ENCODE results near the gene MCOLN1. TPM values are rescaled to one million over a fixed set of nuclear protein-coding genes. Genes with fewer than 3 reads are reported as not detected.

The MCOLN1 gene
- total RNA-seq, 6 donors from 2014 or later, result 12.9 to 118 (median 69.7) TPM

- H3K4me3 ChIP-seq, result no peak overlapping the region
- TF ChIP-seq CTCF (IDR thresholded peaks at IDR 0.05), result no peak
- TF ChIP-seq POLR2AphosphoS5 (IDR thresholded peaks at IDR 0.05), result no peak
- no peak for TF ChIP-seq POLR2A (IDR thresholded peaks at IDR 0.05)
- TF ChIP-seq EP300 (IDR thresholded peaks at IDR 0.05), result no peak
- DNase-seq, result no peak
- H3K27me3 ChIP-seq, result no peaks in the 10 kb centered on the region
- H3K27ac ChIP-seq, result no peak overlapping the region
- WGBS, 2 donors, result 85 to 95% methylated on average over 10 of the region's 10 CpGs
- H3K36me3 ChIP-seq, result peaks cover 0 to 2% (median 0%) of the 10 kb centered on the region in 4 donors
- peaks cover 3 to 12% (median 7%) of the 10 kb centered on the region in 4 donors for H3K4me1 ChIP-seq
- ATAC-seq (ENCODE audit: low FRiP score in 2 of 2), result no peak
- no peaks in the 10 kb centered on the region for H3K9me3 ChIP-seq
These were observed 44.7 kb upstream of the MCOLN1 start for GRCh38 chr19:7477758-7478157.

GRCh38 chr19:7478173-7478842, 44.1 kb upstream of the MCOLN1 start:
- no peaks in the 10 kb centered on the region for H3K36me3 ChIP-seq
- no peaks in the 10 kb centered on the region for H3K27me3 ChIP-seq
- 72 to 80% methylated on average over 7 to 22 of the region's 26 CpGs for WGBS, 2 donors
- no peak overlapping the region for H3K27ac ChIP-seq
- TF ChIP-seq CTCF (IDR thresholded peaks at IDR 0.05) (no peak), POLR2A (IDR thresholded peaks at IDR 0.05) (no peak), EP300 (IDR thresholded peaks at IDR 0.05) (no peak)
- no peaks in the 10 kb centered on the region for H3K9me3 ChIP-seq
- DNase-seq (no peak), ATAC-seq (ENCODE audit: low FRiP score in 2 of 2) (peak in 1 of 2 donors; percentile 5)
- H3K4me1 ChIP-seq, result peaks cover 9 to 18% (median 11%) of the 10 kb centered on the region in 4 donors
- no peak overlapping the region for H3K4me3 ChIP-seq

- no peak for TF ChIP-seq CTCF (IDR thresholded peaks at IDR 0.05)
- TF ChIP-seq POLR2AphosphoS5 (IDR thresholded peaks at IDR 0.05), result no peak
- no peak for TF ChIP-seq POLR2A (IDR thresholded peaks at IDR 0.05)
- TF ChIP-seq EP300 (IDR thresholded peaks at IDR 0.05), result no peak
- no peak overlapping the region for H3K27ac ChIP-seq
- WGBS, 2 donors, result 95 to 100% methylated on average over 2 to 3 of the region's 9 CpGs
These were observed 43.6 kb upstream of the MCOLN1 start for GRCh38 chr19:7478843-7479227.

GRCh38 chr19:7480222-7480969, 42.0 kb upstream of the MCOLN1 start:
- ATAC-seq (ENCODE audit: low FRiP score in 2 of 2) (no peak), DNase-seq (no peak)
- no peaks in the 10 kb centered on the region for H3K27me3 ChIP-seq
- no peaks in the 10 kb centered on the region for H3K36me3 ChIP-seq
- no peak overlapping the region for H3K4me3 ChIP-seq
- WGBS, 2 donors, result 70 to 71% methylated on average over 11 of the region's 11 CpGs
- no peaks in the 10 kb centered on the region for H3K9me3 ChIP-seq
- TF ChIP-seq CTCF (IDR thresholded peaks at IDR 0.05) (no peak), POLR2AphosphoS5 (IDR thresholded peaks at IDR 0.05) (no peak), EP300 (IDR thresholded peaks at IDR 0.05) (no peak), POLR2A (IDR thresholded peaks at IDR 0.05) (no peak)
- peaks cover 13 to 24% (median 18%) of the 10 kb centered on the region in 4 donors for H3K4me1 ChIP-seq
- H3K27ac ChIP-seq, result peak overlapping the region; percentile 40 to 81 (median 67)

More at GRCh38 chr19:7478843-7479227, 43.6 kb upstream of the MCOLN1 start:
- H3K4me3 ChIP-seq, result no peak overlapping the region
- no peaks in the 10 kb centered on the region for H3K27me3 ChIP-seq
- ATAC-seq (ENCODE audit: low FRiP score in 2 of 2) (no peak), DNase-seq (no peak)
- no peaks in the 10 kb centered on the region for H3K36me3 ChIP-seq
- H3K9me3 ChIP-seq, result no peaks in the 10 kb centered on the region
- H3K4me1 ChIP-seq, result peaks cover 13 to 19% (median 17%) of the 10 kb centered on the region in 4 donors

All from upper lobe of left lung (tissue), 6 donors.